Peyer's patch (tissue), 4 donors: ENCODE measurements around the gene TNIK. TPM values are rescaled to one million over a fixed set of nuclear protein-coding genes. Genes with fewer than 3 reads are reported as not detected.

Experiments used
- DNase-seq, 3 donors: peaks; one replicate each; pipeline ENCODE4 v3.0.0-alpha.2; 2017 to 2019
- H3K27ac ChIP-seq, 4 donors: fragments of 200-600 bp; sonication (generic); one replicate each; pipeline ENCODE4 v1.5.1; 2016 to 2019
- H3K27me3 ChIP-seq, 2 donors: fragments of 200-600 bp; sonication (generic); one replicate each; pipeline ENCODE4 v1.5.1; 2019
- H3K36me3 ChIP-seq, 3 donors: fragments of 200-600 bp; sonication (generic); one replicate each; pipeline ENCODE4 v1.5.1; 2016 to 2019
- H3K4me1 ChIP-seq, 4 donors: fragments of 200-600 bp; sonication (generic); one replicate each; pipeline ENCODE4 v1.5.1; 2016 to 2019
- H3K4me3 ChIP-seq, 4 donors: fragments of 200-600 bp; sonication (generic); 1 replicate in 3 of 4; 2 replicates in 1 of 4; pipeline ENCODE4 v1.5.1; 2016 to 2019; ENCODE audit warnings: mild to moderate bottlenecking in 1 of 4
- H3K9me3 ChIP-seq, 4 donors: fragments of 200-600 bp; sonication (generic); one replicate each; pipeline ENCODE4 v1.5.1; 2016 to 2019; ENCODE audit warnings: mild to moderate bottlenecking in 1 of 4
- CTCF ChIP-seq, 6 experiments: fragments of 450-650 bp in 4 of 6; fragments of 200-600 bp in 2 of 6; sonication (generic) in 1 of 6; IDR thresholded peaks; one replicate each; pipeline ENCODE4 v1.5.1; 2017 to 2019; ENCODE audit warnings: antibody characterized with exemption in 6 of 6, mild to moderate bottlenecking in 3 of 6, moderate library complexity in 1 of 6
- POLR2A ChIP-seq, 2 donors: fragments of 450-650 bp; IDR thresholded peaks; one replicate each; pipeline ENCODE4 v1.5.1; 2017; ENCODE audit warnings: antibody characterized with exemption in 2 of 2, mild to moderate bottlenecking in 2 of 2, moderate library complexity in 2 of 2
- total RNA-seq, 4 donors: library from RNA; depleted of rRNA; stranded (reverse); fragments of >200 nt; gene quantifications; one replicate each; pipeline ENCODE4 v1.1.0, GENCODE V29; 2016

TNIK gene
- total RNA-seq, 4 donors from 2014 or later = 37.1 to 84.8 (median 74.4) TPM

DNA sequence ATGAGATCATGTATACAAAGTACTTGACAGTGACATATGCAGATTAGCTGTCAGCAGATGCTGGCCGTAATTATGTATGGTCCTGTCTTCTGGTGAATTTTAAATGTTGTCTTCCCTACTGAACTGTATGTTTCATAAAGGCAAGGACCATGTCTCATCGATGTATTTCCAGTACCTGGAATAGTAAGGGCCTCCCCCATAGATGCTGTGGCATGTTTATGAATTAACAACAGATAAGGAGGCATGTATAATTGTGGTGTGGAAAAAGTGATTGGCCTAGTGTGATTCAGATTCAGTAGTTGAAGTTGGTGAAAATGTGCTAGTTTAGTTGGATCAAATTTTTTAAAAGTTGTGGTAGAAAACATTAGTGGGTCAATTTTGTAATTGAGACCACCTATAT, 231.0 kb downstream of the TNIK start:
- H3K27ac ChIP-seq = no peak overlapping the region
- no peak for DNase-seq
- no peak for TF ChIP-seq POLR2A (IDR thresholded peaks at IDR 0.05)
- TF ChIP-seq CTCF (IDR thresholded peaks at IDR 0.05) = no peak
- no peaks in the 10 kb centered on the region for H3K27me3 ChIP-seq
- H3K36me3 ChIP-seq = peaks cover 0 to 5% (median 0%) of the 10 kb centered on the region in 3 donors
- H3K9me3 ChIP-seq = no peaks in the 10 kb centered on the region
- no peaks in the 10 kb centered on the region for H3K4me1 ChIP-seq
- no peak overlapping the region for H3K4me3 ChIP-seq

- H3K36me3 ChIP-seq = peaks cover 0 to 5% (median 0%) of the 10 kb centered on the region in 3 donors
- no peak overlapping the region for H3K4me3 ChIP-seq
- H3K27me3 ChIP-seq = no peaks in the 10 kb centered on the region
- TF ChIP-seq POLR2A (IDR thresholded peaks at IDR 0.05) (no peak), CTCF (IDR thresholded peaks at IDR 0.05) (no peak)
- no peak for DNase-seq
- no peaks in the 10 kb centered on the region for H3K4me1 ChIP-seq
- peak overlapping the region in 1 of 4 donors; percentile 6 for H3K27ac ChIP-seq
- H3K9me3 ChIP-seq = no peaks in the 10 kb centered on the region
Measured at GRCh38 chr3:171228240-171228639, 232.0 kb downstream of the TNIK start.

- Histone ChIP-seq H3K9me3 (no peaks in the 10 kb centered on the region), H3K4me3 (no peak overlapping the region), H3K36me3 (peaks cover 0 to 5% (median 0%) of the 10 kb centered on the region in 3 donors), H3K27me3 (no peaks in the 10 kb centered on the region), H3K4me1 (no peaks in the 10 kb centered on the region), H3K27ac (no peak overlapping the region)
- DNase-seq = no peak
- TF ChIP-seq CTCF (IDR thresholded peaks at IDR 0.05) (no peak), POLR2A (IDR thresholded peaks at IDR 0.05) (no peak)
Measured at GRCh38 chr3:171227828-171228227, 232.4 kb downstream of the TNIK start.

GRCh38 chr3:171227359-171227758, 232.8 kb downstream of the TNIK start:
- Histone ChIP-seq H3K27me3 (no peaks in the 10 kb centered on the region), H3K27ac (no peak overlapping the region), H3K4me3 (no peak overlapping the region), H3K4me1 (no peaks in the 10 kb centered on the region), H3K36me3 (peaks cover 0 to 5% (median 0%) of the 10 kb centered on the region in 3 donors), H3K9me3 (no peaks in the 10 kb centered on the region)
- no peak for DNase-seq
- TF ChIP-seq POLR2A (IDR thresholded peaks at IDR 0.05) = no peak

- Histone ChIP-seq H3K27ac (no peak overlapping the region), H3K9me3 (no peaks in the 10 kb centered on the region), H3K27me3 (no peaks in the 10 kb centered on the region), H3K4me3 (no peak overlapping the region), H3K36me3 (peaks cover 0 to 5% (median 0%) of the 10 kb centered on the region in 3 donors), H3K4me1 (no peaks in the 10 kb centered on the region)
- DNase-seq = no peak
- TF ChIP-seq CTCF (IDR thresholded peaks at IDR 0.05) (no peak), POLR2A (IDR thresholded peaks at IDR 0.05) (no peak)
Measured at GRCh38 chr3:171226794-171227193, 233.4 kb downstream of the TNIK start.

- Histone ChIP-seq H3K36me3 (peaks cover 0 to 5% (median 0%) of the 10 kb centered on the region in 3 donors), H3K27ac (no peak overlapping the region), H3K9me3 (no peaks in the 10 kb centered on the region), H3K4me3 (no peak overlapping the region), H3K27me3 (no peaks in the 10 kb centered on the region), H3K4me1 (no peaks in the 10 kb centered on the region)
- DNase-seq = no peak
- TF ChIP-seq POLR2A (IDR thresholded peaks at IDR 0.05) = no peak
- TF ChIP-seq CTCF (IDR thresholded peaks at IDR 0.05) = no peak
Measured at GRCh38 chr3:171225708-171226107, 234.5 kb downstream of the TNIK start.
